IPS-20b (cell line): Measurements from ENCODE around the gene FSD1.

Experiments
- H3K27ac ChIP-seq: one replicate; pipeline ENCODE4 v1.5.1; 2013; ENCODE audit warnings: low read length
- H3K27me3 ChIP-seq: 2 replicates; pipeline ENCODE4 v1.6.1; 2013; ENCODE audit warnings: mild to moderate bottlenecking, low read length, inconsistent platforms; ENCODE audit not compliant: insufficient read depth
- H3K36me3 ChIP-seq: 2 replicates; pipeline ENCODE4 v1.6.1; 2013; ENCODE audit warnings: low read depth, mild to moderate bottlenecking, inconsistent platforms, low read length, moderate library complexity; ENCODE audit not compliant: insufficient read depth
- H3K4me1 ChIP-seq: 2 replicates; pipeline ENCODE4 v1.6.1; 2013; ENCODE audit warnings: mild to moderate bottlenecking, control low read depth, inconsistent platforms, low read length, moderate library complexity; ENCODE audit not compliant: insufficient read depth
- H3K4me3 ChIP-seq: 2 replicates; pipeline ENCODE4 v1.5.1; 2013; ENCODE audit warnings: mild to moderate bottlenecking, low read length, inconsistent platforms
- H3K9ac ChIP-seq: 2 replicates; pipeline ENCODE4 v1.6.1; 2013; ENCODE audit warnings: low read depth, mild to moderate bottlenecking, inconsistent platforms, low read length, moderate library complexity
- H3K9me3 ChIP-seq: 2 replicates; pipeline ENCODE4 v1.6.1; 2013; ENCODE audit warnings: mild to moderate bottlenecking, low read depth, low read length, inconsistent platforms; ENCODE audit not compliant: insufficient read depth

The FSD1 gene

DNA sequence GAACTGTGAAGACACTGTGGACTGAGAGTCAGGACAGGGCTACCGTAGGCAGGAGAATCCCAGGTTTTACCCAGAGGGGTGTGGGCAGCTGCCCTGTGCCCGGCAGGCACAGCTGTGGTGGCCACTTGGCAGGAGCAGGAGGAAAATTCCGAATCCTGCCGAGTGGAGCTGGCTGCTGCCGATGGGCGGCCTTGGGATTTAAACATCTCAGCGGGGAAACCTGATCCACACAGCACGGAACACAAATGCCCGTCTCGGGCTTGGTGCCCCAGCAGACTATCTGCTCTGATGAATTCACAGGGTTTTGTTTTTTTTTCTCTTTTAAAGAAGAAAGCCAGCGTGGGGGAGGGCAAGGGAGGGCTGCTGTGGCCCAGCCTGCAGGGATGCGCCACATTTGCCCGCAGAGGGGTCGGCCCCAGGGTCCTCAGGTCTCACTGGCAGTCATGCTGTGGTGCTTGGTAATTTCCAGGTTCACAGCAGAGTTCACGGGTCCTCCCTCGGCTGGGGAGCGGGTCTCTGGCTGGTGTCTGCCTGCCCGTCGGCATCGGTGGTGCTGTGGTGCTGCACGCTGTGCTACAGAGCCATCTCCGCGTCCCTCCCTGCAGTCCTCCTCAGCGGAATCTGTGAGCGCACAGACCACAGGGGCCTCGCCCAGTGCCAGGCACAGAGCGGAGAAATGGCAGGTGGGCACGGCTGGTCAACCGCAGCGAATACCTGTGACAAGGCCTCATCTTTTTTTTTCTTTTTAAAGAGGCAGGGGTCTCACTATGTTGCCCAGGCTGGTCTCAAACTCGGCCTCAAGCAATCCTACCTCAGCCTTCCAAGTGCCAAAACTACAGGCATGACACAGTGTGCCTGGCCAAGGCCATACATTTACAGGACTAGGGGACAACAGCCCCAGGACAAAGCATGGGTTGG lies 67.1 kb downstream of the FSD1 start:
- no peak overlapping the region for H3K9ac ChIP-seq
- no peaks in the 10 kb centered on the region for H3K9me3 ChIP-seq
- no peaks in the 10 kb centered on the region; the same call in 1 of the 2 replicates for H3K36me3 ChIP-seq
- H3K27ac ChIP-seq: no peak overlapping the region
- no peak overlapping the region for H3K4me3 ChIP-seq
- no peaks in the 10 kb centered on the region for H3K27me3 ChIP-seq
- peaks cover 33% of the 10 kb centered on the region for H3K4me1 ChIP-seq

GRCh38 chr19:4372165-4373012 lies 68.0 kb downstream of the FSD1 start:
- Histone ChIP-seq H3K9ac (no peak overlapping the region), H3K9me3 (no peaks in the 10 kb centered on the region), H3K4me1 (peaks cover 39% of the 10 kb centered on the region), H3K4me3 (no peak overlapping the region), H3K27me3 (no peaks in the 10 kb centered on the region), H3K36me3 (no peaks in the 10 kb centered on the region), H3K27ac (no peak overlapping the region)

- Histone ChIP-seq H3K27ac (no peak overlapping the region), H3K4me1 (peaks cover 39% of the 10 kb centered on the region), H3K36me3 (no peaks in the 10 kb centered on the region), H3K27me3 (no peaks in the 10 kb centered on the region), H3K4me3 (no peak overlapping the region), H3K9ac (no peak overlapping the region), H3K9me3 (no peaks in the 10 kb centered on the region)
Measured at GRCh38 chr19:4373013-4373367, 68.6 kb downstream of the FSD1 start.
